ENCODE results near the gene IRAK1.

The IRAK1 gene

GRCh38 chrX:154019633-154020528 is at the start of gene IRAK1:
TSS of gene IRAK1 (minus strand) at chrX:154019902. CDS start at chrX:154019812, 90 bp downstream.
- peak in 1 of 2 experiments; percentile 52 for DNase-seq

- peak in 1 of 2 experiments; percentile 7 for DNase-seq
Observed at GRCh38 chrX:154068560-154068959, 48.9 kb upstream of the IRAK1 start.

DNA sequence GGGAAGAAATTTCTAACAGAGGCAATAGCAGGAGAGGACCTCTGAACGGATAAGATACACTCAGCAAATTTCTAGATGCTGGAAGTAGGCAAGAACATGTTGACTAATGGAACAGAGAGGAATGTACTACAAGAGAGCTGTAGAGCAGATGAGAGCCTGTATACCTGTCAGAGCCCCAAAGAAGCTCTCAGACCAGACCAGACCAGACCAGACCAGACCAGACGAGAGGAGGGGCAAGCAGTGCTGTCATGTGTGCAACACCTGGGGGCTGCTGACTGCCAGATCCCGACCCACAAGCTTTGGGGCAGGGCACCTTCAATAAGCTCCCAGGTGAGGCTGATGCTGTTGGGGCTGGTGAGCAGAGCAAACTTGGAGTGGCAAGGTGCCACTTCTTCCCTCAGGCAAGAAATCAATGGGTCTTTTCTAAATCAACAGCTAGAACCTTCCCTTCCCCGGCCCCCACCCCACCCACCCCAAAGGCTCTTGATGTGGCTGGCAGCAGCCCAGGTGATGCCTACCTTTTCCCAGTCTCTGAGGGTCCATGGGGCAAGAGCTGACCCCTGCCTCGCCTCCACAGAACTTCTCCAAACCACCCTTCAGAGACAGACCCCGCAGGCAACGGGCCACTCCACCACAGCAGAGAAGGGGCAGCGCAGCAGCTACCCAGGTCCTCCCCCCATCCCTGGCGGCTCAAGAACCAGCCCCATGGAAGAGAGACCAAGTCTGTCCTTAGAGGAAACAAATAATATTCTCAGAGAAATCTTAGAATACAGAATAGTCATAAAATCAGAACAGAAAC is 45.1 kb upstream of the IRAK1 start:
- DNase-seq: no peak

DNA sequence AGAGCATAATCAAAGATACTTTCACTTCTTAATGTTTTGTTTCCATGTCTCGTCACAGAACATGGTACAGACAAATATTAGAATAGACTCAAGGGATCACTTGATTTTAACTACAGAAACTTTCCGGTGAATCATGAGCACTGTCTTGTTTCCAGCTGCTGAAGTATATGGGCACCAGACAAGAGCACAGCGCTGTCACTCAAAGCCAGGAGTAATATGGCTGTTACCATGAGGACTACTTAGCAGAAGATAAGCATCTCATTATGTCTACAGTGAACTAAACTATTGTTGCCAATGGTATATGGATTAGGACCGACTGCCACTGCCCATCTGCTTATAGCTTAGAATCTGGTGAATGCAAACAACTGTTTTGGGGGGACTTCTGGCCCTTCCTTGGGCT is 43.5 kb upstream of the IRAK1 start:
- no peak for DNase-seq

- DNase-seq: no peak
Observed at GRCh38 chrX:154061801-154062200, 42.1 kb upstream of the IRAK1 start.

- no peak for DNase-seq
Observed at GRCh38 chrX:154059729-154060245, 40.1 kb upstream of the IRAK1 start.

DNA sequence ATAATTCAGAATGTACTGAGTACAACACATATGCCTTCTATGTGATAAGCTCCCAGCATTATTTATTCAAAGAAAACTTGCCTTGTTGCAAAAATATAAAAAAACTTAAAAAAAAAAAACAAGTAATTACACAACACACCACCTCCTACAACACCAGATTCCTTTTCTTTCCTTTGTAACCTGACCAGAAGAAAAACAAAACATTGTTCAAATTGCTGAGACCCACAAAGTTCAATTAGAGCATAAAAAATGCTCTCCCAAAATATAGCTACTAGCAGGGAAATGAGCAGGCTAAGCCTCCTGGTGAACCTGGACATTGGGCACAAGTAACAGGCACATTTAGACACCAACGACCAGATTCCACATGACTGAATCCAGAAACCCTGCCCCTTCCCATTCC is 39.5 kb upstream of the IRAK1 start:
- no peak for DNase-seq

DNA sequence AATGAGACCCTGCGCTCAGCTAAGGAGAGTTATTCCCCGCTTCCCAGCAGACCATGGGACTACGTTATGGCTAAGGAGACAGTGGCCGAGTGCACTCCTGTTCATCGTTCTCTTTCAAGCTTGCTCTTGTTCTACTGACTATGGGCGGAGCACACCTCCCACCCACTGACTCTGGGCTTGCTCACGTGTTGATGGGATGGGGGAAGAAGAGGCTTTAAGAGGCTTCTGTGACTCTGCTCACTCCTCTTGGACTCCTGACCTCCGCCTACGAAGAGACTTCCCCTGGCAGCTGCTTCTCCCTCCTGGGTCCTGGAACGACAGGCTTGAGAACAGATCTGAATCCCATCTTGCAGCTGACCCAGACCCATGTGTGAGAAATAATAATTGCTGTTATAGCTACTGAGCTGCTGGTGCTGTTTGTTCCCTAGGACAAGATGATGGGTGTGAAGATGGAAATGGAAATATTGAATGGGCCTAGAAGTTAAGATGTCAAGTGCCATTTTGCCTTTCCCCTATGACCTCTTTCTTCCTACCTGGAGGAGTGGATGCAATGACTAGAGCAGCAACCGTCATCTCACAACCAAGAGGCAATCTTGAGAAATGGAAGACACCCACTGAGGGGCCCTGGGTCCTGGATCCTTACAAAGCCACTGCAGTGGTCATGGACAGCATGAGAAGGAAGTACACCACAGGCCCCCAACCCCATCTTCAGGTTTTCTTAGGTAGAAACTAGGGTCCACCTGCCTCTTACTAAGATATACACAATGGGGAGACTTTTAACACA is 38.7 kb upstream of the IRAK1 start:
- DNase-seq: no peak

DNA sequence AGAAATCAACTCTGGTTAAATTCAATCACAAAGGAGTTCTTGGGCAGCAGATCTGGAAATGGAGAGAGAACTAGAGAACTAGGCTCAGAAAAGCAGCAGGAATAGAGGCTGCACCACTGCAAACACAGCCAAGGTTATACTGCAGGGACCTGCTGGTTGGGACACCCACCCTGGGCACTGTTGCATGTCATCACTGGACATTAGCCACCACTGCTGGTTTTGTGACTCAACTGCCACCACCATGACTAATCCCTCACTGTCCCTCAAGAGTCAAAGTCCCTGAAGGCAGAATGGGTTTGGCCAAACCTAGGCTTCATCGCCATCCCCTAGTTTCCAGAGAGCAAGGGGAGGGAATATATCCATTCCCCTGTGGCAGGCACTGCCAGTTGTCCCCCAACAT is 38.1 kb upstream of the IRAK1 start:
- no peak for DNase-seq

GRCh38 chrX:154056770-154057241 is 37.1 kb upstream of the IRAK1 start:
- DNase-seq: peak in 1 of 2 experiments; percentile 21

GRCh38 chrX:154051201-154051810 is 31.6 kb upstream of the IRAK1 start:
- peak; percentile 23 to 37 for DNase-seq

- DNase-seq: no peak
Observed at GRCh38 chrX:154050113-154050495, 30.4 kb upstream of the IRAK1 start.

GRCh38 chrX:154049209-154050112 is 29.8 kb upstream of the IRAK1 start:
- no peak for DNase-seq

DNA sequence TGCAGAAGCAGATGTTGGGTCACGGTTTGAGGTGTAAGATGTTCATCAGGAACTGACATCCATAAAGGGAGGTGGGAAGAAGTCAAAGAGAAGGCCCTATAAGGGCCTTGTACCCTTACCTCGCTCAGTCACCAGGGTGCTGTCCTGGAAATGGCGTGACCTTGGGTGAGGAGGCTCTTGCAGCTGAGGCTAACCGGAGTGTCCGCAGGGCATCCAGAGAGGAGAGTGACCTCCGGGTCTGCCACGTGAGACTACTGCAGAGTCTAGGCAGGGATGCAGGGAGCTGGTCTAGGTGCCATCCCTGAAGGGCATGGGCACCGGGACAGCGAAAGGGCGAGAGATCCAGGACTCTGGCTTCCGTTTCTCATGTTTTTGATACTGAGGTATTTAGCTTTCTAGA is 28.7 kb upstream of the IRAK1 start:
- no peak for DNase-seq

GRCh38 chrX:154046940-154047610 is 27.4 kb upstream of the IRAK1 start:
- DNase-seq: no peak

- DNase-seq: no peak
Observed at GRCh38 chrX:154046031-154046781, 26.5 kb upstream of the IRAK1 start.

DNA sequence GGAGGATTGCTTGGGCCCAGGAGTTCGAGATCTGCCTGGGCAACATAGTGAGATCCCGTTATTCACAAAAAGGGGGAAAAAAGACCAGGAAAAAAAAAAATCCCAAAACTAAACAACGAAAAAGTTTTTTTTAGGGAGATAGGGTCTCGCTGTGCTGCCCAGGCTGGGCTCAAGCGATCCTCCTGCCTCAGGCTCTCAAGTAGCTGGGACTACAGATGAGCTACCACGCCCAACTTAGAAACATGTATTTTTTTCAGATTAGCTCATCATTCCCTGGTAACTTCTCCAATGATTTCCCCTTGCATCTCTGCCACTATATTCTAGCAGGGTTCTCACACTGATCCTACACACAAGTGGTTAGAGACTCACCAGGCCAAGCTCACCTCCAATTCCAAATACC is 24.4 kb upstream of the IRAK1 start:
- no peak for DNase-seq

- DNase-seq: no peak
Observed at GRCh38 chrX:154043003-154043763, 23.5 kb upstream of the IRAK1 start.

DNA sequence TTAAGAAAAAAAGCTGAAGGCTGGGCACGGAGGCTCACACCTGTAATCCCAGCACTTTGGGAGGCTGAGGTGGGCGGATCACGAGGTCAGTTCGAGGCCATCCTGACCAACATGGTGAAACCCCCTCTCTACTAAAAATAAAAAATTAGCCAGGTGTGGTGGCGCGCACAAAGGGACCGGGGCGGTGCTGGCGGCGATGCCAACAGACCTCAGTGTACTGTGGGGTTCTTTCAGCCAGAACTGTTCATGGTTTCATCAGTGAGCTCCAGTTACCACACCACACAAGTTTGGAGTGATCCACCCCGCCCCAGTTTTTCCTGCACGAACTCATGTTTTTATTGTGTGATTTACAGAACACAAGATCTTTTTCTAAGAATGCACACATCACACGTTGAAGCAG is 21.2 kb upstream of the IRAK1 start:
- no peak for DNase-seq
